Naive B cell (primary cell): ENCODE data around the gene MEDAG. TPM values are rescaled to one million over a fixed set of nuclear protein-coding genes. Genes with fewer than 3 reads are reported as not detected.

Source experiments
- ATAC-seq, 2 donors: fragments of 150-1000 bp; cut with Tn5 transposase; 2 replicates each; pipeline ENCODE4 v1.10.0; 2021; ENCODE audit warnings: low read depth in 2 of 2, mild to moderate bottlenecking in 2 of 2, moderate library complexity in 2 of 2
- DNase-seq: peaks from one replicate; pipeline ENCODE4 v3.0.0; 2022
- H3K27ac Mint-ChIP-seq, 6 donors: one replicate each; pipeline ENCODE4 v1.8.0; 2020 to 2022; ENCODE audit warnings: mild to moderate bottlenecking in 6 of 6, mixed read lengths in 6 of 6, moderate library complexity in 5 of 6, inconsistent platforms in 2 of 6
- H3K27me3 Mint-ChIP-seq, 3 donors: one replicate each; pipeline ENCODE4 v1.8.0; 2021 to 2022; ENCODE audit warnings: mixed read lengths in 3 of 3, mild to moderate bottlenecking in 1 of 3
- H3K36me3 Mint-ChIP-seq, 2 donors: one replicate each; pipeline ENCODE4 v1.8.0; 2020 to 2022; ENCODE audit warnings: mixed read lengths in 2 of 2, inconsistent platforms in 1 of 2, mild to moderate bottlenecking in 1 of 2
- H3K4me1 Mint-ChIP-seq, 3 donors: one replicate each; pipeline ENCODE4 v1.8.0; 2020 to 2022; ENCODE audit warnings: mixed read lengths in 3 of 3, inconsistent platforms in 1 of 3, mild to moderate bottlenecking in 1 of 3, moderate library complexity in 1 of 3
- H3K4me3 Mint-ChIP-seq, 8 donors: one replicate each; pipeline ENCODE4 v1.8.0; 2020 to 2022; ENCODE audit warnings: mild to moderate bottlenecking in 8 of 8, mixed read lengths in 8 of 8, moderate library complexity in 8 of 8, inconsistent platforms in 2 of 8
- H3K9me3 Mint-ChIP-seq, 7 donors: one replicate each; pipeline ENCODE4 v1.8.0; 2020 to 2022; ENCODE audit warnings: mixed read lengths in 7 of 7, mild to moderate bottlenecking in 5 of 7, inconsistent platforms in 2 of 7, moderate library complexity in 1 of 7
- polyA plus RNA-seq, 6 donors: library from polyadenylated mRNA; unstranded; fragments of 300-500 nt; fragmentation: Illumina TruSeq; gene quantifications; one replicate each; pipeline ENCODE4 v1.2.3, GENCODE V29; 2021; ENCODE audit warnings: low read depth in 6 of 6

Gene MEDAG
- polyA plus RNA-seq, 6 donors from 2014 or later, result 0.13 TPM; not detected in 5

DNA sequence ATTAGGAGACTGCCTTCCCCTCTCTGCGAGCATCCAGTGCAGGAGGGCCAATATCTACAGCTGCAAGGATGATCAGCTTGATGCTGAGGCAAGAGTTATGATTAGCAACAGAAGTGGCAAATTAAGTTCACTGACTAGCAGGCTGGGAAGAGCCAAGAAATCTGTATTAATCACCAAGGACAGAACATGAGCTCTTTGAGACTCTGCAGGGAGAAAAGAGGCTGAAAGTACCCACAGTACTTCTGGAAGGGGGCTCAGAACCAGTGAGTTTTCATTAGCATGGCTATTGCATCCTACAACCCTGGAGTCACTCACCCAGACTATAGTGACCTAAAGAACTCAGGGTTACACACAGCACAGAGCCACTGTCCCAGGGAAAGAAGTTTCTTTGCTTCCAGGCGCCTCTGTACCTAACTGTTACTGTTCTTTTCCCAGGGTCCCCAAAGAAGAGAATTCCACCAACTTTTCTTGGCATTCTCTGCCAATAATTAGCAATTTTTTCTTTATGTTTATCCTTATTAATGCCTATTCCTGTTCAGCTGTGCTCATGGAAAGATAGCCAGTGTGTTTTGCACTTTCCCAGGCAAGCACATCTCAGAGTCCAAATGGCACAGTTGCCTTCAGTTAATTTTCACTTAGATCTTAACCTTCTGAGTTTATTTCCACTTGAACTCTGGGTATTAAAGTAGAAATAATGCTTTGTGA is 25.8 kb upstream of the MEDAG start:
- Mint-ChIP-seq H3K9me3 (peaks cover 4 to 15% (median 8%) of the 10 kb centered on the region in 7 donors), H3K27me3 (peaks cover 19 to 35% (median 22%) of the 10 kb centered on the region in 3 donors), H3K4me3 (no peak overlapping the region), H3K27ac (no peak overlapping the region), H3K36me3 (peaks cover 13 to 18% of the 10 kb centered on the region in 2 donors), H3K4me1 (no peaks in the 10 kb centered on the region)
- DNase-seq (no peak), ATAC-seq (no peak)

DNA sequence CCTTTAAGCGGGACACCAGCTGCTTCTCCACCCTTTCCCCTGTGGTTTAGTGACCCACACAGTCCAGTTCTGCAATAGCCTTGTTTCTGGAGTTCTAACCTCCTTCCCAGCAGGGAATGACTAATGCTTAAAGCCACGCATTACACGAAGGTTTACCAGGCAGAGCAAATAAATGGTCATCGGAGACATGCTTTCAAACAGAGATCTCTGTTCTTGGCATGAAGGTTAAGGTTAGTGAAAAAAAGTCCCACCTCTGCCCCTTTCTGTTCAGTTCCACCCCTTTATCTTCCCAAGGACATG is 25.3 kb upstream of the MEDAG start:
- Mint-ChIP-seq H3K27me3 (peaks cover 20 to 33% (median 24%) of the 10 kb centered on the region in 3 donors), H3K4me3 (no peak overlapping the region), H3K36me3 (peaks cover 14 to 18% of the 10 kb centered on the region in 2 donors), H3K27ac (no peak overlapping the region), H3K4me1 (no peaks in the 10 kb centered on the region), H3K9me3 (peaks cover 4 to 18% (median 8%) of the 10 kb centered on the region in 7 donors)
- ATAC-seq (no peak), DNase-seq (no peak)

DNA sequence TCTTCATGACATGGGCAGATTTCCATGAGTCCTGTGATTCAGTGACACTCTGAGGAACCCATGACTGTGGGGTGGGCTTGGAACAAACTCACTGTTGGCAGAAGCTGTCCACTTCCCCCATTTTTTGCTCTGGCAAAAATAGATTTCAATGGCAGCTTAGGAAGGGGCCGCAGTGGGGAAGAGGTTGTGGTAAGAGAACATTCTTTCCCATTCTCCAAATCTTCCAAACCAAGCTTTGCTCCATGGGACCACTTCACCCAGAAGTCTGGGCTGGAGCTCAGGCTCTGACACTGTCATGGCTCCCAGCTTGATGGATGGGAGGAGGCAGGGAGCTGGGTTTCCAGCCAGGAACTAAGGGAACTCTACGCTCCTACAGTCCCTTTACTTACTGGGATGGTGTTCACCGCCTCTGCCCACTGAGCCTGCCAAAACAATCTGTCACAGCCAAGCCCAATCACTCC is 24.9 kb upstream of the MEDAG start:
- Mint-ChIP-seq H3K9me3 (peaks cover 4 to 21% (median 9%) of the 10 kb centered on the region in 7 donors), H3K27me3 (peaks cover 20 to 36% (median 28%) of the 10 kb centered on the region in 3 donors), H3K4me3 (no peak overlapping the region), H3K27ac (no peak overlapping the region), H3K36me3 (peaks cover 14 to 18% of the 10 kb centered on the region in 2 donors), H3K4me1 (no peaks in the 10 kb centered on the region)
- no peak for DNase-seq
- ATAC-seq, result no peak

DNA sequence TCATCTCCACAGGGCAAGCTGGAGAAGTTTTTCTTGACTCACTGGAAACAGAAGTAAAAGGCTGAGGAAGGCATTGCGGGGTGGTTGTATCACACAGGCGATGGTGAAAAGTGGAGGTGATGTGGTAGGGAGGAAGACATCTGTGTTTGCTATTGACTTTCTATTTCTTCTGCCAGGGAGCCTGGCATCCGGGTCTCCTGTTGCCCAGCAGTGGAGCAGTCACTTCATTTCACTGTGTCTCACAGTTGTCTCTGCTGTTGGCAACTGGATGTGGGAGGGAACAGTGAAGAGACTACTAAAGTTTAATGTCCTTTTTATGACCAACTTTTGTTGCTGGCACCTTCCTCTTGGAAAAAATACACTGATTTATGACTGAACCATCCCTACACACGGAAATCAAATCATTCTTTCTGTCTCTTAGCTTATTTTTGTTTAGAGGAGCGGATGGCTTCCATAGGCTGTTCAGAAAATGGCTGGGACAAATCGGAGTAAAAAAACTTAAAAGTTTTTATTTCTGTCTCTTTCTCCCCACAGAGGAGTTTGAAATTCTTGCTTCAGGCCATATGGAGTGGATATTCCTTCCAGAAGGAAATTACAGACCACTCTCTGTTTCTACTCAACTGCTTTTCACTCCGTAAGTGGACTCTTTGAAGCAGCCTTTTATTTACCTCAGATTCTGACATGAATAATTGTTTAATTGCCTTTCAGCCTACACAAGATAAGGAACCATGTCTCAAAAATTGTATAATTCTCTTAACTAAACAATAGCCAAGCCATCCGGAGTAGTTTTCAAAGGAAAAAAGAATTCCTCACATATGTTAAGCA is 23.8 kb upstream of the MEDAG start:
- DNase-seq (no peak), ATAC-seq (no peak)
- H3K27me3 Mint-ChIP-seq, result peaks cover 20 to 43% (median 37%) of the 10 kb centered on the region in 3 donors
- H3K36me3 Mint-ChIP-seq, result peaks cover 14 to 18% of the 10 kb centered on the region in 2 donors
- no peaks in the 10 kb centered on the region for H3K4me1 Mint-ChIP-seq
- no peak overlapping the region for H3K4me3 Mint-ChIP-seq
- no peak overlapping the region for H3K27ac Mint-ChIP-seq
- peaks cover 4 to 21% (median 9%) of the 10 kb centered on the region in 7 donors for H3K9me3 Mint-ChIP-seq

DNA sequence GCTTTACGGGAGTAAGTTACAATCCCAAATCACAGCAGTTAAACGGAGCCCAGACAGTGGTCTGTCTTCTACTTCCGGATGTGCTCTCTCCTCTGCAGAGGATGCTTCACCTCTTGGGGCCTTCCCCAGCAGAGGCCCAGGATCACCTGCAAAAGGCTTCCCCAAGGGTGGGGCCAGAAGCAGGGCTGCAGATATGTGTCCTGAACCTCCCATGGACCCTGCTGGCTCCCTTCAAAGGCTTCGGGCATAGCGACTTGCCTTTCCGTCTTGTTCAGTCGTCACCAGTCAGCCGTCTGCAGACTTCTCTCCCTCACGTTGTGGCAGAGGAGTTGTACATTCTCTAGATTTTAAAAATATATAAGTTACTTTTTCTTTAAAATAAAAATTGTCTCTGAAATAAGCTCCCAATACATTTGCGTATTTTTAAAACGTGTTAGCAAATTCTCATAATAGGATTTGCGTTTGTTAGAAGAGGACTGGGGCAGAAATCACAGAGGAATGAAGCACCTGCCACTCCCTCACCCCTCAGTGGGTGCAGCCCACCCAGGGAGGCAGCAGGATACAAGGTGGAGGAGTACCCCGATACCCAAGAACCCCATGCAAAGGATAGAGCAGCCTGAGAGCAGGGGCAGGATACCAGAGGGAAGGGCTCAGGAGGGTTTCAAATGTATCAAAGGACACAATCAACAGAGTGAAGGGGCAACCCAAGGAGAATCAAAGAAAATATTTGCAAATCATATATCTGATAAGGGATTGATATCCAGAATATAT is 22.9 kb upstream of the MEDAG start:
- DNase-seq, result no peak
- Mint-ChIP-seq H3K9me3 (peaks cover 4 to 21% (median 11%) of the 10 kb centered on the region in 7 donors), H3K4me3 (no peak overlapping the region), H3K27ac (no peak overlapping the region), H3K4me1 (no peaks in the 10 kb centered on the region), H3K36me3 (peaks cover 14 to 18% of the 10 kb centered on the region in 2 donors), H3K27me3 (peaks cover 20 to 53% (median 46%) of the 10 kb centered on the region in 3 donors)
- ATAC-seq, result no peak

DNA sequence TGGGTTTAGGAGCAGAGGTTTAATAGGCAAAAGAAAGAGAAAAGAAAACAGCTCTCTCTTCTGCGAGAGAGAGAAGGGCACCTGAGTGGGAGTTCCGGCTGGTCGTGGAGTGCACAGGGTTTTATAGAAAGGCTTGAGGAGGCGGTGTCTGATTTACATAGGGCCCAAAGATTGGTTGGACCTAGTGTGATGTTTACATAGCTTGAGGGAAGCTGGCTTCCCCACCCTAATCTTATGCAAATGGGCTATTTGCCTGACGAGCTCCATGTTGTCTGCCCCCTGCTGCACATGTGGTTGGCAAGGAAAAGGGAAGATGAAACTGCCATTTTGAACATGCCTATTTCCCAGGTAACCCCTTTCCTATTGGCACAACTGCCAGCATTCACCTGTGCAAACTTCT is 21.5 kb upstream of the MEDAG start:
- Mint-ChIP-seq H3K27ac (no peak overlapping the region), H3K9me3 (peaks cover 5 to 25% (median 12%) of the 10 kb centered on the region in 7 donors)

DNA sequence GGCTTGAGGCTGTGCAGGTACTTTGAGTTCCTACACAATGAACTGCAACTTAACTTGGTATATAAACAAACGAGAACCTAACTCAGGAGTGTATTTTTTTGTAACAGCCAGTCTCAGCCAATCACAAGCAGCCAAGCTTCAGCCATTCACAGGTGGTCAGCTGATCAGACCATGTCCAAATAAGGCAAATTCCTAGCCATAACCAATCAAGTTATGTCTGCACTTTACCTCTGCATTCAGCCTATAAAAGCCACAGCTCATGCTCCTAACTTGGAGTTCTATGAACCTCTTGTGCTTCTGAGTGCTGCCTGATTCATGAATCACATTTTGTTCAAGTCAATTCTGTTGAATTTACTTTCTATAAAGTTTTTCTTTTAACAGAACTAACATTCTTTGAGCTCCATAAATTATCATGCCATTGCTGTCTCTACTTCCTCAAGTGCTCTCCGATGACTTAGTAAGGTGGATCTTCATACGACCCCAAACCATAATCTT is 16.8 kb upstream of the MEDAG start:
- H3K4me1 Mint-ChIP-seq, result no peaks in the 10 kb centered on the region
- ATAC-seq (no peak), DNase-seq (no peak)
- no peak overlapping the region for H3K27ac Mint-ChIP-seq
- H3K36me3 Mint-ChIP-seq, result peaks cover 9 to 10% of the 10 kb centered on the region in 2 donors
- H3K27me3 Mint-ChIP-seq, result peaks cover 15 to 50% (median 35%) of the 10 kb centered on the region in 3 donors
- peaks cover 3 to 32% (median 10%) of the 10 kb centered on the region in 7 donors for H3K9me3 Mint-ChIP-seq
- H3K4me3 Mint-ChIP-seq, result no peak overlapping the region

More for the DNA sequence above, 21.5 kb upstream of the MEDAG start:
- DNase-seq (no peak), ATAC-seq (no peak)
- Mint-ChIP-seq H3K36me3 (peaks cover 14 to 18% of the 10 kb centered on the region in 2 donors), H3K4me1 (no peaks in the 10 kb centered on the region), H3K4me3 (peak overlapping the region in 1 of 8 donors; percentile 4), H3K27me3 (peaks cover 17 to 56% (median 49%) of the 10 kb centered on the region in 3 donors)

DNA sequence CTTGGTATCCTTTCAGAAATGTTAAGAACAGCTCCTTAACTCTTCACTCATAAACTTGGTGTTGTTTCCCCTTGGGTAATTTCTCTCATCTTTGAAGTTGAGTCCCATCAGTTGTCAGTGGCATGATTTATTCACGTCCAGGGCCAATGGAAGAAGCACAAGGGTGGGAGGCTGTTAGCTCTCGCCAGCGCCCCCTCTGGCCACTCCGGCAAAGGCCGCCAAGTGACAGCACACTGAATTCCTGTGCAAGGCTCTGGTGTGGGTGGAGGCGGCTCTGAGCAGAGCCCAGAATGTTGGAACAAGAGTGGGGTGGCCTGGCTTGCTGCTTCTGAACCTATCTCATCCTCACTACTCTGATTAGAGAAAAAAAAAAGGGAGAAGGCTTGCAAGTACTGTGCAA is 13.1 kb upstream of the MEDAG start:
- Mint-ChIP-seq H3K4me3 (no peak overlapping the region), H3K27me3 (peaks cover 10 to 34% (median 18%) of the 10 kb centered on the region in 3 donors), H3K9me3 (peaks cover 0 to 23% (median 3%) of the 10 kb centered on the region in 7 donors), H3K27ac (no peak overlapping the region), H3K4me1 (no peaks in the 10 kb centered on the region), H3K36me3 (no peaks in the 10 kb centered on the region)
- ATAC-seq, result no peak
- DNase-seq, result no peak

DNA sequence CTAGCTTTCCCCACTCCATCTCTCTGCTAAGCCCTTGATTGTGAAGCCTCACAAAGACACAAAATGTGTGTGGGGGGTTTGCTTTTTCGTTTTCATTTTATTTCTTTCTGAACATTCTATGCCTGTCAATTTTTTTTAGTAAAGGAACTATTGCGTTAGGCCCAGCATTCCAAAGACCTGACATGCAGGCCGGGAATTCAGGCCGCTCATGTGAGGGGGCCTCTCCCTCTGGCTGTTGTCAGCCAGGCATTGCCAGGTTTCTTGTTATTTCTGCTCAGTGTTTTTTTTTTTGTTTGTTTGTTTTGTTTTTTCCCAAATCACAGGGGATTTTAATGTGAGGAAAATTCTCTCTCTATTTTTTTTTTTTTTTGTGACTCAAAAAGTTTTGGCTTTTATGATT is 10.3 kb upstream of the MEDAG start:
- H3K27me3 Mint-ChIP-seq, result peaks cover 21 to 46% (median 23%) of the 10 kb centered on the region in 3 donors
- H3K9me3 Mint-ChIP-seq, result peaks cover 0 to 12% (median 0%) of the 10 kb centered on the region in 7 donors
- no peak overlapping the region for H3K4me3 Mint-ChIP-seq
- DNase-seq (no peak), ATAC-seq (no peak)
- H3K27ac Mint-ChIP-seq, result no peak overlapping the region
- no peaks in the 10 kb centered on the region for H3K36me3 Mint-ChIP-seq
- H3K4me1 Mint-ChIP-seq, result no peaks in the 10 kb centered on the region

DNA sequence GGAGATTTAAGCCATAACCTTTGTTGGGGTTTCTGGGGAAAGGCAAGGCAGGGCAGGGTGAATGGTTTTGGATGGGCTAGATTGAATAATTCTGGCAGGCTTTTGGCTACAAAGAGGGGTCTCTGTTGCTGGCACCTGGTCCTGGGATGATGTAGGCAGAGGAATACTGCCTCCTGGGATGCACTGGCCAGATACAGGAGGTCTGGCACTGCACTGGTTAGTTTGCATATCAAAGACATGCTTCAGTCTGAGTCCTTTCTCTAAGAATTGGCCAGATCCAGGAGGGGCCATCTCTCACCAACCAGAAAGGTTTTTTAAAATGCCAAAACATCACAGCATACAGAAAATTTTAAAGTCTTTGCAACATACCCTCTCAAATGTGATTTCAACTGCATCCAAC is 8.0 kb upstream of the MEDAG start:
- Mint-ChIP-seq H3K4me1 (no peaks in the 10 kb centered on the region), H3K36me3 (no peaks in the 10 kb centered on the region), H3K4me3 (no peak overlapping the region), H3K27ac (no peak overlapping the region), H3K9me3 (peaks cover 0 to 12% (median 0%) of the 10 kb centered on the region in 7 donors), H3K27me3 (peaks cover 29 to 52% (median 30%) of the 10 kb centered on the region in 3 donors)
- DNase-seq, result no peak
- ATAC-seq, result no peak

DNA sequence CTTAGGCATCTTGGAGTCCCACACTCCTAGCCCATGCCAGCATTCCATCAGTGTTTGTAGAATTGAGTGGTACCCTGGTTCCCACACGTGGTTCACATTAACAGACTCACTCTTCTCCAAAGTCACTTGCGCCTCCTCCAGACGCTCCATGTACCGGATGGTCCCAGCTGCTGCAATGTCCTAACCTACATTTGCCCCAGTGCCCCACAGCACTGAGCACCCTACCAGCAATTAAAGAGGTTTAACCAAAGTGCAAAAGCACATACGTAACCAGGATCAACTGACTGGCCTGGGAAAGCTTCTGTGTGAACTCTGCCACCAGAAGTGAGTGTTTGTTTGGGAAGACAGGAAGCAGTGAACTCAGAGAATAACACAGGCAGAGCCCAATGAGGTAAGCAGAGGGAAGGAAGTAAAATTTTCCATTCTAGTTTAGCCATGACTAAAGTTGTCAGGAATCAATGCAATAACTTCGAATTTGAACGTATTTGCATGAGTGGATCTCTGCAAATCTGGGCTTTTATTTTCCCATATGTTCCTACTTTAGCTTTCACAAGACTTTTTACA is 7.3 kb upstream of the MEDAG start:
- Mint-ChIP-seq H3K27me3 (peaks cover 36 to 52% (median 36%) of the 10 kb centered on the region in 3 donors), H3K27ac (no peak overlapping the region), H3K9me3 (peaks cover 0 to 12% (median 0%) of the 10 kb centered on the region in 7 donors), H3K4me1 (no peaks in the 10 kb centered on the region), H3K4me3 (no peak overlapping the region), H3K36me3 (no peaks in the 10 kb centered on the region)
- no peak for DNase-seq
- no peak for ATAC-seq

DNA sequence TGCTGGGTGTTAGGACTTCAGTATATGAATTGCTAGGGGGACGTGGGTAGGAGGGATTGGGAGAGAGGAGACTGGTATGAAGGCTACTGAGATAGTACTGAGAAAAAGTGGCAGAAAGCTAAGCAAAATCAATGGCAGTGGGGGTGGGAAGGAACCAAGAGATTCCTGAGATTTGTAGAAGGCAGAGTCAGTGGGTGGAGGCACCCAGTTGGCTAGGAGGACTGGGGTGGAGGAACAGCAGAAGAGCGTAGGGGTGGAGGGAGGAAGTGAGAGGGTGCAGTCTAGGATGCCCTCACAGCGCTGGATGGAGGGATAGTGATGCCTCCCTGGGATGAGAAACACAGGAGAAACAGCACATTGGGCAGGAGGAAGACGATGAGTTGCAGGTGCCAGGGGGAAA is 5.6 kb upstream of the MEDAG start:
- no peak for ATAC-seq
- DNase-seq, result no peak
- Mint-ChIP-seq H3K36me3 (peaks cover 0 to 3% of the 10 kb centered on the region in 2 donors), H3K9me3 (peaks cover 0 to 9% (median 1%) of the 10 kb centered on the region in 7 donors), H3K4me1 (peaks cover 0 to 2% (median 1%) of the 10 kb centered on the region in 3 donors), H3K27me3 (peaks cover 52 to 68% (median 53%) of the 10 kb centered on the region in 3 donors), H3K4me3 (no peak overlapping the region), H3K27ac (peak overlapping the region in 1 of 6 donors; percentile 39)
